Ishikawa (cell line): ENCODE measurements around the gene DNAAF8.

Source experiments
- CREB1 ChIP-seq: IDR thresholded peaks from 2 replicates; pipeline ENCODE4 v1.6.1; 2012; ENCODE audit warnings: low read depth
- EP300 ChIP-seq: IDR thresholded peaks from 2 replicates; pipeline ENCODE4 v1.6.1; 2012; ENCODE audit warnings: borderline replicate concordance
- RAD21 ChIP-seq: IDR thresholded peaks from 2 replicates; pipeline ENCODE4 v1.6.1; 2012; ENCODE audit warnings: low read depth
- TEAD4 ChIP-seq: IDR thresholded peaks from 2 replicates; pipeline ENCODE4 v1.6.1; 2012
- YY1 ChIP-seq: IDR thresholded peaks from 2 replicates; pipeline ENCODE4 v1.6.1; 2012; ENCODE audit warnings: low read depth
- TF ChIP-seq, protein P1 (sequence below): IDR thresholded peaks from 2 replicates; pipeline ENCODE4 v1.6.1; 2012; ENCODE audit warnings: low read depth, mild to moderate bottlenecking

DNA sequence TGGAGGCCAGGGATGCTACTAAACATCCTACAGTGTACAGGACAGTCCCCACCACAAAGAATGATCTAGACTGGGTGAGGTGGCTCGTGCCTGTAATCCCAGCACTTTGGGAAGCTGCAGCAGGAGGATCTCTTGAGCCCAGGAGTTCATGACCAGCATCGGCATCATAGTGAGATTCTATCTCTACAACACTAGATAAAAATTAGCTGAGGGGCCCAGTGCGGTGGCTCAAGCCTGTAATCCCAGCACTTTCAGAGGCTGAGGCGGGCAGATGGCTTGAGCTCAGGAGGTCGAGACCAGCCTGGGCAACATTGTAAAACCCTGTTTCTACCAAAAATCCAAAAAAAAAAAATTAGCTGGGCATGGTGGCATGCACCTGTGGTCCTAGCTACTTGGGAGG lies 38.0 kb downstream of the DNAAF8 start:
- TF ChIP-seq, protein P1, sequence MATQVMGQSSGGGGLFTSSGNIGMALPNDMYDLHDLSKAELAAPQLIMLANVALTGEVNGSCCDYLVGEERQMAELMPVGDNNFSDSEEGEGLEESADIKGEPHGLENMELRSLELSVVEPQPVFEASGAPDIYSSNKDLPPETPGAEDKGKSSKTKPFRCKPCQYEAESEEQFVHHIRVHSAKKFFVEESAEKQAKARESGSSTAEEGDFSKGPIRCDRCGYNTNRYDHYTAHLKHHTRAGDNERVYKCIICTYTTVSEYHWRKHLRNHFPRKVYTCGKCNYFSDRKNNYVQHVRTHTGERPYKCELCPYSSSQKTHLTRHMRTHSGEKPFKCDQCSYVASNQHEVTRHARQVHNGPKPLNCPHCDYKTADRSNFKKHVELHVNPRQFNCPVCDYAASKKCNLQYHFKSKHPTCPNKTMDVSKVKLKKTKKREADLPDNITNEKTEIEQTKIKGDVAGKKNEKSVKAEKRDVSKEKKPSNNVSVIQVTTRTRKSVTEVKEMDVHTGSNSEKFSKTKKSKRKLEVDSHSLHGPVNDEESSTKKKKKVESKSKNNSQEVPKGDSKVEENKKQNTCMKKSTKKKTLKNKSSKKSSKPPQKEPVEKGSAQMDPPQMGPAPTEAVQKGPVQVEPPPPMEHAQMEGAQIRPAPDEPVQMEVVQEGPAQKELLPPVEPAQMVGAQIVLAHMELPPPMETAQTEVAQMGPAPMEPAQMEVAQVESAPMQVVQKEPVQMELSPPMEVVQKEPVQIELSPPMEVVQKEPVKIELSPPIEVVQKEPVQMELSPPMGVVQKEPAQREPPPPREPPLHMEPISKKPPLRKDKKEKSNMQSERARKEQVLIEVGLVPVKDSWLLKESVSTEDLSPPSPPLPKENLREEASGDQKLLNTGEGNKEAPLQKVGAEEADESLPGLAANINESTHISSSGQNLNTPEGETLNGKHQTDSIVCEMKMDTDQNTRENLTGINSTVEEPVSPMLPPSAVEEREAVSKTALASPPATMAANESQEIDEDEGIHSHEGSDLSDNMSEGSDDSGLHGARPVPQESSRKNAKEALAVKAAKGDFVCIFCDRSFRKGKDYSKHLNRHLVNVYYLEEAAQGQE, result no peak
- no peak for TF ChIP-seq RAD21
- no peak for TF ChIP-seq TEAD4
- TF ChIP-seq YY1, result no peak
- no peak for TF ChIP-seq CREB1
- TF ChIP-seq EP300, result no peak
